GM19324 (cell line): ENCODE data around the gene ABCD3.
"Not testable (repeated sequence)": the region's sequence is repeated elsewhere in the genome, so short reads cannot be mapped to it uniquely, and the experiment has no call there.

Experiments
- ATAC-seq: cut with Tn5 transposase; IDR thresholded peaks from one replicate; pipeline ENCODE4 v1.9.1; 2021; ENCODE audit warnings: mild to moderate bottlenecking, moderate library complexity; ENCODE audit not compliant: unreplicated experiment, low FRiP score

ABCD3 gene

DNA sequence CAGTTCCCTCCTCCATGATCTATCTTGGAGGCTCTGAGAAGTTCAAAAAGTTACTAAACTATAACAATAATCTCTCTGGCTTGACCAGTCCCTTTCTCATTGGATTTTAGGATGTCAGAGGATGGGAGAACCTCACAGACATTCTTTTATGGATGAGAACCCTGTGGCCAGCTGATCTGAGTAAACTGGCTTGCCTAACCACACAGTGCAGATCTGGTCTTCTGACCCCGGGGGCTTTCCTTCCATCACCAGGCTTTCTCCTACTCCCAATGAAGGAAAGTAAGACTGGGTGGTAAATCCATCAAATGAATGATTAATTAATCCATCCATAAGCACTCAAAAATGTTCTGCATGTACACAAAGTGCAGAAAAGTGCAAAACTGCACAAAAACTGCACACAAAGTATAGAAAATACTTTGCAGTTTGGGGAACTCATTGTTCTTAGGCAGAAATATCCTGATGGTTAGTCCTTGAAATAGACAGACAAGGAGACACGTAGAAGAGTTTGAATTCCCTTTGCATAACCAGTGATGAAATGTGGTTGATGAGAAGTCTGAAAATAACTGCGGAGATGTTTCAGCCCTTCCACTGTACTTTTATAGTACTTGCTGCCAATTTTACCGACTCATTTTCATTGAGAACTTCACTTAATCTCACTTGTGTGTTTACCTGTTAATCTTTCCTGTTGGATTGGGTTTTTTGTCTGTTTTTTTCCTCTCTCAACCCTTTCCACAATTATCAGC is 125.9 kb downstream of the ABCD3 start:
- no peak for ATAC-seq

DNA sequence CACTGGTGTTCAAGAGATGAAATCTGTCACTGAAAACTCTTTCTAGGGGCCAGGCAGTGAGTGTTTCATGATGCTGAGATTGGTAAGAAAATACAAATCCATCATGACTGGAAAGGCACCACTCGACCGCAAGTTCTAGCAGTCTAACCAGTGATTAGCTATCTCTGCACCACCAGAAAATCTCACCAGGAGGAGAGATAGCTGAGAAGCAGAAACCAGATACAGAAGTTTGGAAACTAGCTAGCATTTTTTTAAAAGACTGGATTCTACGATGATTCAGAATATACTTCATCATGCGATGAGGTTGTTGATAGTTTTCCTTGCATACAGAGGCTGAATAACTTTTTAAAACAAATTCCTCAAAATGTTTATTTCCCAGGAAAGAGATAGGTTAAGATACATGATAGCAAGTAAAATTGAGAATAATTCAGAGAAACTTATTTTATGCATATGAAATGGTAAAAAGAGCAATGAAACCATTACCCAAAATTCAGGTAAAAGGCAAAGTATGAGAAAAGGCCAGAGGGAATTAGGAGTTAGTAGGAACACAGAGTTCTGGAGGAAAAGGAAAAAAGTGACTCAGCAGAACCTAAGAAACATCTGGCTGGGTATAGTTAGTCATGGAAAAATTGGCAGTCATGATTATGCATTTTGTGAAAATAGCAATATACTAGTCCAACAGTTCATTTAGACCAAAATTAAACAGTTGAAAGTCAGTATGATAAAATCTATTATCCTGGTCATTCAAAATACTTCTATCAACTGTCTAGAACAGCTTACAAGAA is 126.7 kb downstream of the ABCD3 start:
- ATAC-seq: no peak

DNA sequence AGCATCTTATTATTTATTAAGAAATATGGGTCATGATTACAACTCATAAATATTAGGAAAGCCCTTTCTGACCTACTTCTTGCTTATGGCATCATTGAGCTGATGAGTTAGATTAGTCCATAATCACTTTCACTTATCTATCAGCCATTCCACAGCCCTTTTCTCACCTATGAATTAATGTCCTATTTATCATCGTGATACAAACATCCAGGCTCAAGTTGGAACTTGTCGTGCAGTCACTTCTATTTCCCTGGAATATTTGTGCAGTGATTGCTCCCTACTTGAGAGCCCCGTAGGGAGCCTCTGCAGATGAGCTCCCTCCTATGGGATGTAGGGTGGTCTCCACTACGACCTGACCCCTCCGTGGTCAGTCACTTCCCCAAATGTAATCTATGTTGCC is 131.5 kb downstream of the ABCD3 start:
- no peak for ATAC-seq

DNA sequence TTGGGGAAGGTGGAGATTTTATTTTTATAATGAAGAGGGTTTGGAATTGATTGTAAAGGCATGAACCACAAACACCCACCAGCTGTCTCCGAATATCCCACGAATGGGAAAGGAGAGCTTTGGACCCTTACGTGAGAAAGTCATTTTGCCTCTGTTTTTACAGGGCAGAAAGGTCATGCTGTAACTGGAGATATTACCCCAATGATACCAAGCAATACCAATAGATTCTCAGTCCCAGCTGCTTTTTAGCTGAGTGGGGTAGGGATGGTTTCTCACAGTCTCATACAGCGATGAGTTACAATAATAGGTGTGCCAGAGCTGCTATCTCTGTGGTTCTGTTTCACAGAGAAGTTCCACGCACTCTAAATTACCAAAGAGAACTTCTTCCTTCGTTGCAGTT is 132.2 kb downstream of the ABCD3 start:
- ATAC-seq: no peak

DNA sequence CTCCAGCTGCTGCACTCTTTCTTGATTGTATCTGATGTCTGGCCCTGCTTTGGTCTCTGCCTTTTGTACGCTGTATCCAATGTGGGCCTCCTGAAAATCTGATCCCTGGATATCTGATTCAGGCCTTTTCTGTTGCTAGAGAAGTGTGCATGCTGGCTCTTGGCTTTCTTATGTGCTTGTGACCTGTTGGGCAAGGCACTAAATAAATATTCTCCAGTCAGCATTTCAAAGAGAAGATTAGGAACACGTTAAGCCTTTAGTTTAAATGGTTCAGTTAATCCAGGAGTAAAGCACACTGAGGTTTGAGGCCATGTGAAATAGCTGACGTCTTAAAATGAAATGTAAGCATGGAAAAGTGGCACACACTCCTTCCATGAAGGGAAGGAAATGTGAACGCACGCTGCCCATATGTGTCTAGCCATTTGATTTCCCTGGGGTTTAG is 132.6 kb downstream of the ABCD3 start:
- no peak for ATAC-seq

DNA sequence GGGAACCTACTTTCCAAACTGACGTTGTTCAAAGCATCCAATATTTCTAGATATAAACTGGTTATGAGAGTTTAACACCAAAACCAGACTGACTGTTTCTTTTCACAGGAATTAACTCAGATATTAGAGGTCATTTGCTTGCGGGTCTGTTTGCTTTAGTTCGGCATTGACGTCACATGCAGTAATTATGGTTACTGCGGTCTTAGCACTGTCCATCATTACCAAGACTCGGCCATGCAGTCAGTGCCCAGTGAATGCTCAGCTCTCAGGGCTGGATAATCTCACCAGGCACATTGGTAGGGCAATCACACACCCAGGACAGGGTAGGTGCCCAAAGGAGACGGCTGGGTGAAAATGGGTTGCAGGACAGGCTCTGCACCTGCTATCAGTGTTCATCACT is 133.3 kb downstream of the ABCD3 start:
- no peak for ATAC-seq

DNA sequence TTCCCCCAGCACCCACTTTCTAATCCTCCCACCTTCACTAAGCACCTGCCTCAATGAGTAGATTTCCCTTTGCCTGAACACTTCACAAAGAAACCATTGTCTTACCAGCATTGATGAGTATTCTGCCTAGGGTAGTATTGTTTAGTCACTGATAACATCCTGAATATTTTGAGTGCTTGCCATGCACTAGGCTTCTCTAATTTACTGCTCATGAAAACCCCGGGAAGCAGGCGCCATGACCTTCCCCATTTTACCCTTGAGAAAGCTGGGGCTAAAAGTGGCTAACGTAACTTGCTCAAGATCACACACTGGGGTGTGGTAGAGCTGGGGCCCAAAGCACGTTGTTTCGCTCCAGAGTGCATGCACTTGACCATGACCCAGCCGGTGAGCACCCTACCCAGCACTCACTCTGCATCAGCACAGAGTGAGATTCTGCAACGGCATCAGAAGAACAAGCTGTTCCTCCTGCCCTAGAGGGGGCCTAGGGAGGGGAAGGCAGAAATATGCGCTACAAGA is 133.9 kb downstream of the ABCD3 start:
- ATAC-seq: no peak

DNA sequence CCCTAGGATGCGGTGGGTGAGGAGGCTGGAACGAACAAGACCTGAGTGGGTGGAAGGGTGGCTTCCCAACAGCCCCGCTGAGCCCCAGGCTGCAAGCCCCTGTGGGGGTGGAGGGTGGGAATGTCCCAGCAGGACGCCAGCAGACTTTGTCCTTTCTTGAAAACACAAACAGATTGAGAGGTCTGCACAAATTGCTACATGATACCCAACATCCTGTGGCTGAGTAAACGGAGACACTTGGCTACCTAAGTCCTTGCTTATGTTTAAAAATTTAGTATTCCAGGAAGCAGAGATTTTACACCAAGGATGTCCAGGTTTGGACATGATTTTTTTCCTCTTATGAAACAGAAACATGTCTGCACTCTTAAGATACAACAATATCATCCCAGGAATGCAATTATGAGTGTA is 135.1 kb downstream of the ABCD3 start:
- ATAC-seq: no peak

DNA sequence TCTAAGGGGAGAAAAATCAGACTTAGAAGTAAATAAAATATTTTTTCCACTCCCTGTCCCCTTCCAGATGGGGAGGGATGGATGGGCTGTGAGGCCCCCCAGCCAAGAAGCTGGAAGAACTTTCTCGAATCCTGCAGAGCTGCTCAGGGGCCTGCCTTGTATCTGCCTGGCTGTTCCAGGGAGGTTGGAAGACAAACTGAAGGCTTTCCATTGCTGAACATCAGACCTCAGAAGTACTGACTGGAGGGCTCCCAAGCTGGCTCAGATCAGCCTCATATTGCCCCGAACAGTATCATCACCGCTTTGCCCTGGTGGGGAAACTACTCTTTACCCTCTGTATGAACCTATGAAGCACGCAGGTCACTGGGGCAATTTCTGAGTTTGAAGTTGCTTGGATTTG is 135.7 kb downstream of the ABCD3 start:
- no peak for ATAC-seq

DNA sequence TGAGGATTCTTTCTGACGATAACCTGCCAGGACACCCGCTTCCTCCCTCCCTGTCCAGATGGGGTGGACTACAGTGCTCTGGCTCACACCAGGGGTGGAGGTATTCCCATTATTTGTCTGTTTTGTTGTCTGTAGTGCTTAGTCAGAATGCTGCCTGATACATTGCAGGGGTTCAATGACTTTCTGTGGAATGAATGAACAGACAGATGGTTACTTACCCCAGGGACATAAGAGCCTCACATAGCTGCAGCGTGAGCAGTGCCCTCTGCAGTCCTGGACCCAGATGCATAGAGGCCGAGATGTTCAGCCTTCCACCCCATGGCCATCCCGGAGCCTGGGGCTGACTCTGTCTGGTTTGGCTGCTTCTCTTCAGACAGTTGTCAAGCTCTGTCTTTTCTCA is 136.4 kb downstream of the ABCD3 start:
- no peak for ATAC-seq

DNA sequence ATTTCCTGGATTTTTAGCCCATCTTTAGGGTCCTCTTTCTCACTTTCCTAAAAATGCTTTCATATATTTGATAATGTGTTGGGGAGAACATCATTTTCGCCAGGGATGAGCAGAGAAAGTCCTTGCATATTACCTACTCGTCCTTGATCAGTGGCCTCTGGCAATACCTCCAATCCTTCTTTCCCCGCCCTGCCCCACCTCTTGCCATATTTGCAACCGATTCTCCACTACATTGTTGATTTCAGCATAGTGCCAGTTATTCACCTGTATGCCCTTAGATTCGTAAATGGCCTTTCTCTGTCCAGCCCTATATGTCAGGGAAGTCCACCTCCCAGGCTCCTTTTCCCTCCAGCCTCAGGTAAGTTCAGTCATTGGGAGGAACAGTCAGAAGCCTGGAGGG is 136.9 kb downstream of the ABCD3 start:
- ATAC-seq: no peak

DNA sequence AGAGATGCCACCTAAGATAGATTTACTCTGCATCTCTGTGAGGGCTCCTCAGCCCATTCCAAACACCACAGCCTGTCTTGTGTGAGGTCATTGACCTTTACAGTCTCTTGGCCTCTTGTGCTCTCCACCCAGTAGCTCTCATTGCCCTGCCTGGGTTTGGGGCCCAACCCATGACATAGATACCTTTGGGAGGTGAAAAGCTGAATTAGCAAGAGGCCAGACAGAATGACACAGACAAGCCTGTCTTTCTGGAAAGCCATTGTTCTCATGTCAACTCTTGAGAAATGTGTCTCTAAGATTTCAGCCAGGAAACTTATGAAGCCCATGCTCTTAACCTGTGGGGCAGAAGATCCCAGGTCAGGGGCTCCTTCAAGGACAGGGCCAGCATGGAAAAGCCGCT is 141.7 kb downstream of the ABCD3 start:
- no peak for ATAC-seq

DNA sequence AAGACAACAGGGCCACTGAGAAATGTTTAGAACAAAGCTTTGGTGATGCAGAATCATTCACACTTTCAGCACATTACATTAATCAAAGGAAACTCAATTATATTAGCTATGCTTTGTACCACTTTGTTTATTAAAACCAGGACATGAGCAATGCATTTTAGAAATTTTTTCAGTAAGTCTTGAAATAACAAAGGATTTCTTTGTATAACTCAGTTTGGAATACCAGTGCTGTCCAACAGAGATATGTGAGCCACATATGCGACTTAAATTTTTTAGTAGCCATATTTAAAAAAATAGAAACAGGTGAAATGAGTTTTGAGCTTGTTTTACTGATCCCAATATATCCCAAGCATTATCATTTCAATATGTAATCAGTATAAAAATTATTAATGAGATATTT is 142.1 kb downstream of the ABCD3 start:
- no peak for ATAC-seq

DNA sequence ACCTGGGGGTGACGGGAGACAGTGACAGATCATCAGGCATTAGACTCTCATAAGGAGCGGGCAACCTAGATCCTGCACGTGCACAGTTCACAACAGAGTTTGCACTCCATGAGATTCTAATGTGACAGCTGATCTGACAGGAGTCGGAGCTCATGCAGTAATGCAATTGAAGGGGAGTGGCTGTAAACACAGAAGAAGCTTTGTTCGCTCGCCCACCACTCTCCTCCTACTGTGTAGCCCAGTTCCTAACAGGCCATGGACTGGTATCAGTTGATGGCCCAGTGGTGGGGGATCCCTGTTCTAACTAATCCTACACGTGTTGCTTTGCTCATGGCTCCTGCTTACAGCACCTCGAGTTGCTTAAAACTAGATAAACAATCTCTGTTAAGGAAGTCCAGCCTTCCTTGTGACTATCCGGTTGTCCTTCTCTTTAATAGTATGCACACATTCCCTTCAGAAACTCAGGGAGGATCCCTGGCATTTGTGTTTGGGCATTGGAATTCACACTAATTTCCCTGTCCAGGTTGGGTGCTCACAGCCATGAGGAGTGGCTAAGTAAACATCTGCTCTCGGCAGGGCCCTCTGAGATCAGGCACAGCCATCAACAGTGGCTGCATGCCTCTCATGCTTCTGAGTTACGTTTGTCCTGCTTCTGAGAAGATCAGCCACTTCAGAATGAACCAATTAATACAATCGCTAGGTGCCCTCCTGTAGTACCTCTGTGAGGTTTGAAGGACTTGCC is 144.5 kb downstream of the ABCD3 start:
- no peak for ATAC-seq

DNA sequence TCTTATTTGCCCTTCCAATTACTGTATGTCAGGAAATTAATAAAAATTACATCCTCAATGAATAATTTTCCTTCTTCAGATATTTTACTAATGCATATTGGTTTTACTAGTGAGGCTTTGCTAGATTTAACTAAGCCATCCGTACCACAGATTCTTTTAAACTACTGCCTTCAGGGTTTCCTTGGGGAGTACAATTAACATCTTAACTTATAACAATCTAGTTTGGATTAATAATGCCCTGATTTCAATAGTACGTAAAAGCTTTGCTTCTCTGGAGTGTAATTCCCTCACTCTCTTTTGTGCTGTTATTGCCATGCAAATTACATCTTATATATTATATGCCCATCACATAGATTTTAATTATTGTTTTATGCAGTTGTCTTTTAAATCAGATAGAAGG is 147.7 kb downstream of the ABCD3 start:
- no peak for ATAC-seq

DNA sequence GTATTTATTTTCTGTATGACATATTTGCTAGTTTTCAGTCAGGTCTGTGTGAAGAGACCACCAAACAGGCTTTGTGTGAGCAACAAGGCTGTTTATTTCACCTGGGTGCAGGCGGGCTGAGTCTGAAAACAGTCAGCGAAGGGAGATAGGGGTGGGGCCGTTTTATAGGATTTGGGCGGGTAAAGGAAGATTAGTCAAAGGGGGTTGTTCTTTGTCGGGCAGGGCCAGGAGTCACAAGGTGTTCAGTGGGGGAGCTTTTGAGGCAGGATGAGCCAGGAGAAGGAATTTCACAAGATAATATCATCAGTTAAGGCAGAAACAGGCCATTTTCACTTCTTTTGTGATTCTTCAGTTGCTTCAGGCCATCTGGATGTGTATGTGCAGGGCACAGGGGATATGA is 148.2 kb downstream of the ABCD3 start:
- not testable (repeated sequence) for ATAC-seq

DNA sequence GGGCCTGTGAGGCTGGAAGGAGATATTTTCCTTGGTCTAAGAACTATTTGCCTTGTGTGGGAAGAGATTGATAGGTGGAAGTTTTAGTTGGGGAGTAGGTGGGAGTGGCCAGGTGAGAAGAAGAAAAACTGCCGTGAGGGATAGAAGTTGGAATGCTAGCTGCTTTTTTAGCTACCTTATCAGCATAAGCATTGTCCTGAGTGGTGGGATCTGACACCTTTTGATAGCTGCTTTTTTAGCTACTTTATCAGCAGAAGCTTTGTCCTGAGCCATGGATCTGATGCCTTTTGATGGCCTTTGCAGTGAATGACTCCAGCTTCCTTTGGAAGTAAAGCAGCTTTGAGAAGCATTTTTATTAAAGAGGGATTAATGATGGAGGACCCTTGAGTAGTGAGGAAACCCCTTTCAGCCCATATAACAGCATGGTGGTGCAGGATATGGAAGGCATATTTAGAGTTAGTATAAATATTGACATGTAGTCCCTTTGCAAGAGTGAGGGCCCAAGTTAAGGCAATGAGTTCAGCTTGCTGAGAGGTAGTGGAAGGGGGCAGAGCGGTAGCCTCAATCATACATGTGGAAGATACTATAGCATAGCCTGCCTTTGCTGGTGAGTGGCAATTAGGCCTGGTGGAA is 149.9 kb downstream of the ABCD3 start:
- not testable (repeated sequence) for ATAC-seq
